ENCODE data around the gene OR52H1. TPM values are rescaled to one million over a fixed set of nuclear protein-coding genes. Genes with fewer than 3 reads are reported as not detected.

Gene OR52H1
- total and polyA plus RNA-seq, 9 of the 15 experiments (the other 6 are each of a cell fraction or from before 2014, with no cell fraction given) = 0.15 TPM; not detected in 8

- no peaks in the 10 kb centered on the region for H3K79me2 ChIP-seq (ENCODE audit: control insufficient read depth, insufficient read depth, low read length)
- BruUV-seq (replicated peaks) = no TSS peak
- no peaks in the 10 kb centered on the region for H4K20me1 ChIP-seq (replicated peaks; ENCODE audit: control insufficient read depth, insufficient read depth, low read length)
- no peak overlapping the region for H3K9ac ChIP-seq (ENCODE audit: insufficient read depth in 1 of 2, low read depth in 2 of 2, low read length in 2 of 2)
- peaks cover 0 to 2% of the 10 kb centered on the region in 2 experiments; a peak in 1 of 5 replicates for H3K27me3 ChIP-seq (ENCODE audit: control insufficient read depth in 2 of 2, insufficient read depth in 2 of 2, low read length in 2 of 2)
- ChIA-PET POLR2A (interaction anchor here (0.6 to 11.8 kb wide), 3 partner anchors 13 to 533 kb away, joined by 3 to 123 read pairs (median 3); no protein-coding TSS in a partner anchor), CTCF (ENCODE audit: low intra/inter-chr PET ratio) (no interaction called here)
- H3K27ac ChIP-seq (ENCODE audit: extremely low read depth, low read depth, low read length) = no peak overlapping the region
- DNase-seq (ENCODE audit: extremely low read depth in 1 of 4, low spot score in 3 of 4) = no peak
- no peaks in the 10 kb centered on the region for H3K9me1 ChIP-seq (ENCODE audit: control insufficient read depth, insufficient read depth, low read length)
- 6% methylated on average over 2 of the region's 2 CpGs for WGBS (ENCODE audit: insufficient coverage, low coverage, missing lambda C conversion rate)
- 0 out of 3 replicates have a peak, but pooled peaks have one; percentile 27 for ATAC-seq
- H3K4me2 ChIP-seq (ENCODE audit: insufficient read depth, low read length) = no peak overlapping the region
- no peak overlapping the region for H3K4me3 ChIP-seq
- no peaks in the 10 kb centered on the region for H3K9me3 ChIP-seq (replicated peaks; ENCODE audit: control insufficient read depth, insufficient read depth, low read depth, low read length)
- no peak overlapping the region for H2AFZ ChIP-seq (ENCODE audit: low read depth, low read length)
- no peak for FAIRE-seq
- H3K4me1 ChIP-seq (replicated peaks in 1 of 2; ENCODE audit: control insufficient read depth in 2 of 2, insufficient read depth in 2 of 2, low read length in 2 of 2) = no peaks in the 10 kb centered on the region; a peak in 1 of 5 replicates
- H3K36me3 ChIP-seq (ENCODE audit: control insufficient read depth, insufficient read depth, low read length) = no peaks in the 10 kb centered on the region
- intact Hi-C loops (cut with micrococcal nuclease) (no loop called here), in situ Hi-C loops (cut with MboI) (no loop called here)
- TF ChIP-seq ZFP30 (CRISPR knock-in tag; IDR thresholded peaks at IDR 0.05; ENCODE audit: borderline replicate concordance) (no peak), CTBP1 (IDR thresholded peaks at IDR 0.05; ENCODE audit: borderline replicate concordance) (peak; percentile 84), CEBPG (CRISPR knock-in tag; IDR thresholded peaks at IDR 0.05) (no peak), CEBPG (tag; conservative IDR thresholded peaks at IDR 0.05 in 1 of 2, IDR thresholded peaks at IDR 0.05 in 1 of 2) (0 out of 4 replicates have a peak, but pooled peaks of 1 of the 2 experiments have one; percentile 13), L3MBTL2 (IDR thresholded peaks at IDR 0.05) (peak; percentile 47; the same call in 1 of the 2 replicates), HES1 (IDR thresholded peaks at IDR 0.05; ENCODE audit: low read depth) (peak; percentile 27; the same call in 1 of the 2 replicates), USF2 (CRISPR knock-in tag; IDR thresholded peaks at IDR 0.05) (0 out of 2 replicates have a peak, but pooled peaks have one; percentile 10), SOX6 (IDR thresholded peaks at IDR 0.05) (peak; percentile 78), CREM (IDR thresholded peaks at IDR 0.05; ENCODE audit: low read depth) (peak; percentile 38; the same call in 1 of the 2 replicates), RB1 (IDR thresholded peaks at IDR 0.05; ENCODE audit: low read depth) (no peak), FOXK2 (conservative IDR thresholded peaks at IDR 0.05 in 1 of 2, IDR thresholded peaks at IDR 0.05 in 1 of 2; ENCODE audit: low read depth in 2 of 2) (peak in 1 of 2 experiments; percentile 51; a peak in 2 of 4 replicates), ZKSCAN3 (CRISPR knock-in tag; IDR thresholded peaks at IDR 0.05) (no peak)
Measured at GRCh38 chr11:5522308-5522707, 26.0 kb downstream of the OR52H1 start.
